Activated CD8-positive, alpha-beta T cell treated with anti-CD3 and anti-CD28 coated beads for 36 hours (primary cell): ENCODE measurements around the gene DIS3L2. TPM values are rescaled to one million over a fixed set of nuclear protein-coding genes. Genes with fewer than 3 reads are reported as not detected.

Experiments
- ATAC-seq: fragments of 200-7000 bp; cut with Tn5 transposase; one replicate; pipeline ENCODE4 v1.10.0; 2021; ENCODE audit warnings: mild to moderate bottlenecking, moderate library complexity
- CTCF ChIA-PET: fragments of 350-600 bp; sonication (Branson Sonifier 250); formaldehyde crosslinking; loops from one replicate; lab custom pipeline; 2021; ENCODE audit warnings: antibody characterized with exemption; lab: Charles Lee
- POLR2A ChIA-PET: fragments of 350-600 bp; sonication (Branson Sonifier 250); formaldehyde crosslinking; loops from one replicate; lab custom pipeline; 2021; ENCODE audit warnings: antibody characterized with exemption; lab: Charles Lee
- DNase-seq: peaks from one replicate; pipeline ENCODE4 v3.0.0-alpha.2; 2020
- H3K27ac Mint-ChIP-seq: one replicate; pipeline ENCODE4 v1.8.0; 2021; ENCODE audit warnings: mild to moderate bottlenecking, mixed read lengths
- H3K27me3 Mint-ChIP-seq: one replicate; pipeline ENCODE4 v1.8.0; 2021; ENCODE audit warnings: mixed read lengths
- H3K36me3 Mint-ChIP-seq: one replicate; pipeline ENCODE4 v1.8.0; 2021; ENCODE audit warnings: low read depth, mixed read lengths
- H3K4me1 Mint-ChIP-seq: one replicate; pipeline ENCODE4 v1.8.0; 2021; ENCODE audit warnings: low read depth, mixed read lengths
- H3K4me3 Mint-ChIP-seq: one replicate; pipeline ENCODE4 v1.8.0; 2021; ENCODE audit warnings: mild to moderate bottlenecking, moderate library complexity, mixed read lengths
- H3K9me3 Mint-ChIP-seq: one replicate; pipeline ENCODE4 v1.8.0; 2021; ENCODE audit warnings: mixed read lengths
- CTCF ChIP-seq: fragments of 200-600 bp; IDR thresholded peaks from one replicate; pipeline ENCODE4 v1.8.0; 2022; ENCODE audit warnings: antibody characterized with exemption, mild to moderate bottlenecking
- intact Hi-C: fragments of 100-400 bp; cut with micrococcal nuclease; formaldehyde crosslinking; loops from one replicate; pipeline ENCODE4 v1.10.0; 2022
- total RNA-seq, 2 experiments: library from RNA; stranded (reverse); gene quantifications; one replicate each; pipeline ENCODE4 v1.2.3, GENCODE V29; 2021

Gene DIS3L2
- total RNA-seq, 2 experiments from 2014 or later, result 26.5 to 27.2 TPM

- ChIA-PET POLR2A (no interaction called here), CTCF (interaction anchor here (0.8 to 2.4 kb wide), 3 partner anchors 9 to 391 kb away, joined by 3 to 15 read pairs (median 4); partner anchors contain the start of gene NPPC)
- ATAC-seq (no peak), DNase-seq (no peak)
- intact Hi-C loops, result no loop called here
- H3K9me3 Mint-ChIP-seq, result no peaks in the 10 kb centered on the region
- H3K4me1 Mint-ChIP-seq, result peaks cover 7% of the 10 kb centered on the region
- H3K27me3 Mint-ChIP-seq, result no peaks in the 10 kb centered on the region
- no peaks in the 10 kb centered on the region for H3K36me3 Mint-ChIP-seq
- H3K4me3 Mint-ChIP-seq, result no peak overlapping the region
- no peak for TF ChIP-seq CTCF
- H3K27ac Mint-ChIP-seq, result no peak overlapping the region
Observed at GRCh38 chr2:231934441-231935206, 26.9 kb upstream of the DIS3L2 start.

GRCh38 chr2:231935207-231935524 is 26.3 kb upstream of the DIS3L2 start:
- Mint-ChIP-seq H3K4me3 (no peak overlapping the region), H3K4me1 (peaks cover 7% of the 10 kb centered on the region), H3K27me3 (no peaks in the 10 kb centered on the region), H3K9me3 (no peaks in the 10 kb centered on the region), H3K27ac (no peak overlapping the region), H3K36me3 (no peaks in the 10 kb centered on the region)
- CTCF ChIA-PET, result interaction anchor here (0.8 to 2.4 kb wide), 3 partner anchors 9 to 391 kb away, joined by 3 to 15 read pairs (median 4); partner anchors contain the start of gene NPPC
- POLR2A ChIA-PET, result no interaction called here
- no peak for TF ChIP-seq CTCF
- ATAC-seq (no peak), DNase-seq (no peak)
- intact Hi-C loops, result no loop called here

GRCh38 chr2:231935815-231936214 is 25.7 kb upstream of the DIS3L2 start:
- H3K27ac Mint-ChIP-seq, result no peak overlapping the region
- TF ChIP-seq CTCF, result no peak
- DNase-seq (no peak), ATAC-seq (no peak)
- H3K36me3 Mint-ChIP-seq, result no peaks in the 10 kb centered on the region
- POLR2A ChIA-PET, result no interaction called here
- H3K27me3 Mint-ChIP-seq, result no peaks in the 10 kb centered on the region
- H3K4me3 Mint-ChIP-seq, result no peak overlapping the region
- H3K9me3 Mint-ChIP-seq, result no peaks in the 10 kb centered on the region
- peaks cover 7% of the 10 kb centered on the region for H3K4me1 Mint-ChIP-seq
- CTCF ChIA-PET, result interaction anchor here (0.8 to 2.4 kb wide), 4 partner anchors 10 to 390 kb away, joined by 3 to 15 read pairs (median 4); partner anchors contain the start of gene NPPC
- intact Hi-C loops, result no loop called here

GRCh38 chr2:231936491-231936890 is 25.0 kb upstream of the DIS3L2 start:
- no peak overlapping the region for H3K4me3 Mint-ChIP-seq
- H3K9me3 Mint-ChIP-seq, result no peaks in the 10 kb centered on the region
- ATAC-seq, result peak; percentile 82
- ChIA-PET POLR2A (interaction anchor here (0.7 kb wide), 1 partner anchor 200 kb away, joined by 4 read pairs; no protein-coding TSS in a partner anchor), CTCF (interaction anchor here (1.4 to 2.4 kb wide), 2 partner anchors 10 to 206 kb away, joined by 3 to 15 read pairs; partner anchors contain the start of gene NPPC)
- peak; percentile 31 for DNase-seq
- H3K27me3 Mint-ChIP-seq, result no peaks in the 10 kb centered on the region
- no peak for TF ChIP-seq CTCF
- H3K27ac Mint-ChIP-seq, result no peak overlapping the region
- no peaks in the 10 kb centered on the region for H3K36me3 Mint-ChIP-seq
- intact Hi-C loops, result no loop called here
- peaks cover 7% of the 10 kb centered on the region for H3K4me1 Mint-ChIP-seq

GRCh38 chr2:231937057-231937456 is 24.5 kb upstream of the DIS3L2 start:
- ChIA-PET CTCF (interaction anchor here (1.4 kb wide), 1 partner anchor 205 kb away, joined by 3 read pairs; no protein-coding TSS in a partner anchor), POLR2A (interaction anchor here (0.7 kb wide), 1 partner anchor 200 kb away, joined by 4 read pairs; no protein-coding TSS in a partner anchor)
- TF ChIP-seq CTCF, result no peak
- H3K4me3 Mint-ChIP-seq, result no peak overlapping the region
- ATAC-seq (no peak), DNase-seq (no peak)
- no peaks in the 10 kb centered on the region for H3K36me3 Mint-ChIP-seq
- peaks cover 7% of the 10 kb centered on the region for H3K4me1 Mint-ChIP-seq
- H3K27me3 Mint-ChIP-seq, result no peaks in the 10 kb centered on the region
- H3K27ac Mint-ChIP-seq, result no peak overlapping the region
- intact Hi-C loops, result no loop called here
- H3K9me3 Mint-ChIP-seq, result no peaks in the 10 kb centered on the region
